ENCODE data around the gene TIMP3.

DNA sequence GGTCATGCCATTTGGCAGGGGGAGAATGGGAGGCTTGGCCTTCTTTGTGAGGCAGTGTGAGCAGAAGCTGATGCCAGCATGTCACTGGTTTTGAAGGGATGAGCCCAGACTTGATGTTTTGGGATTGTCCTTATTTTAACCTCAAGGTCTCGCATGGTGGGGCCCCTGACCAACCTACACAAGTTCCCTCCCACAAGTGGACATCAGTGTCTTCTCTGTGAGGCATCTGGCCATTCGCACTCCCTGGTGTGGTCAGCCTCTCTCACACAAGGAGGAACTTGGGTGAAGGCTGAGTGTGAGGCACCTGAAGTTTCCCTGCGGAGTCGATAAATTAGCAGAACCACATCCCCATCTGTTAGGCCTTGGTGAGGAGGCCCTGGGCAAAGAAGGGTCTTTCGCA lies 59.8 kb downstream of the TIMP3 start:
- TF ChIP-seq CTCF (conservative IDR thresholded peaks at IDR 0.05; ENCODE audit: low read depth, low read length): no peak
- TF ChIP-seq EZH2 (IDR thresholded peaks at IDR 0.05; ENCODE audit: borderline replicate concordance, low read depth, low read length, poor library complexity, severe bottlenecking): no peak

All from A673 (cell line).